GM23338 (cell line): ENCODE measurements around the gene SVOPL. TPM values are rescaled to one million over a fixed set of nuclear protein-coding genes. Genes with fewer than 3 reads are reported as not detected.

Experiments used
- ATAC-seq: fragments of 200-7000 bp; cut with Tn5 transposase; 3 replicates; pipeline ENCODE4 v1.9.1; 2020
- DNase-seq: peaks from one replicate; pipeline ENCODE4 v3.0.0-alpha.2; 2015; ENCODE audit warnings: low spot score
- H2AFZ ChIP-seq: fragments of 200-600 bp; sonication (generic); 2 replicates; pipeline ENCODE4 v1.8.0; 2016; ENCODE audit warnings: antibody characterized with exemption, mild to moderate bottlenecking, moderate library complexity
- H3F3A ChIP-seq: fragments of 200-600 bp; sonication (generic); replicated peaks from 2 replicates; pipeline ENCODE4 v1.8.0; 2017; ENCODE audit warnings: antibody characterized with exemption, mixed run types, low read depth
- H3K27ac ChIP-seq: fragments of 200-600 bp; sonication (generic); 2 replicates; pipeline ENCODE4 v1.6.1; 2016; ENCODE audit warnings: low read depth
- H3K27me3 ChIP-seq: fragments of 200-600 bp; sonication (generic); 2 replicates; pipeline ENCODE4 v1.8.0; 2016; ENCODE audit warnings: mild to moderate bottlenecking, mixed run types, moderate library complexity; ENCODE audit not compliant: insufficient read depth
- H3K36me3 ChIP-seq: fragments of 200-600 bp; sonication (generic); 2 replicates; pipeline ENCODE4 v1.8.0; 2016; ENCODE audit warnings: mild to moderate bottlenecking; ENCODE audit not compliant: insufficient read depth
- H3K4me1 ChIP-seq: fragments of 200-600 bp; sonication (generic); 2 replicates; pipeline ENCODE4 v1.8.0; 2016; ENCODE audit warnings: mild to moderate bottlenecking, moderate library complexity; ENCODE audit not compliant: insufficient read depth
- H3K4me2 ChIP-seq: fragments of 200-600 bp; sonication (generic); 2 replicates; pipeline ENCODE4 v1.7.1; 2017; ENCODE audit warnings: mixed run types
- H3K4me3 ChIP-seq: fragments of 200-600 bp; sonication (generic); 2 replicates; pipeline ENCODE4 v1.6.1; 2016; ENCODE audit warnings: mixed run types
- H3K79me2 ChIP-seq: fragments of 200-600 bp; sonication (generic); replicated peaks from 2 replicates; pipeline ENCODE4 v1.8.0; 2017; ENCODE audit warnings: mild to moderate bottlenecking; ENCODE audit not compliant: insufficient read depth
- H3K9me2 ChIP-seq: fragments of 200-600 bp; sonication (generic); 2 replicates; pipeline ENCODE4 v1.8.0; 2017; ENCODE audit not compliant: insufficient read depth
- H4K20me1 ChIP-seq: fragments of 200-600 bp; sonication (generic); replicated peaks from 2 replicates; pipeline ENCODE4 v1.8.0; 2017; ENCODE audit warnings: mild to moderate bottlenecking; ENCODE audit not compliant: insufficient read depth
- H3K27ac Mint-ChIP-seq: 2 replicates; pipeline ENCODE4 v1.8.0; 2020; ENCODE audit warnings: inconsistent platforms, mild to moderate bottlenecking, moderate library complexity, mixed read lengths
- H3K27me3 Mint-ChIP-seq: 3 replicates; pipeline ENCODE4 v1.8.0; 2022; ENCODE audit warnings: low read depth, mild to moderate bottlenecking, moderate library complexity, mixed read lengths, inconsistent platforms; ENCODE audit not compliant: insufficient read depth, poor library complexity
- H3K36me3 Mint-ChIP-seq: 3 replicates; pipeline ENCODE4 v1.8.0; 2021; ENCODE audit warnings: low read depth, mild to moderate bottlenecking, inconsistent platforms, moderate library complexity, mixed read lengths
- H3K4me1 Mint-ChIP-seq: 3 replicates; pipeline ENCODE4 v1.8.0; 2020; ENCODE audit warnings: mild to moderate bottlenecking, inconsistent platforms, mixed read lengths
- H3K4me3 Mint-ChIP-seq: 3 replicates; pipeline ENCODE4 v1.8.0; 2021; ENCODE audit warnings: moderate library complexity, mild to moderate bottlenecking, inconsistent platforms, mixed read lengths
- H3K9me3 Mint-ChIP-seq: 3 replicates; pipeline ENCODE4 v1.8.0; 2020; ENCODE audit warnings: moderate library complexity, mild to moderate bottlenecking, inconsistent platforms, mixed read lengths
- ETS1 ChIP-seq: IDR thresholded peaks from 2 replicates; pipeline ENCODE4 v1.6.1; 2016; ENCODE audit warnings: antibody characterized with exemption
- EZH2 ChIP-seq: fragments of 200-600 bp; sonication (generic); IDR thresholded peaks from one replicate; pipeline ENCODE4 v1.8.0; 2017; ENCODE audit warnings: antibody characterized with exemption, mild to moderate bottlenecking, low read depth; ENCODE audit not compliant: unreplicated experiment
- EZH2phosphoT487 ChIP-seq: fragments of 200-600 bp; sonication (generic); IDR thresholded peaks from one replicate; pipeline ENCODE4 v1.8.1; 2018; ENCODE audit warnings: antibody characterized with exemption; ENCODE audit not compliant: unreplicated experiment
- JUNB ChIP-seq: IDR thresholded peaks from one replicate; pipeline ENCODE4 v1.6.1; 2016; ENCODE audit warnings: antibody characterized with exemption; ENCODE audit not compliant: unreplicated experiment
- POLR2AphosphoS5 ChIP-seq: IDR thresholded peaks from 2 replicates; pipeline ENCODE4 v1.6.1; 2016; ENCODE audit warnings: antibody characterized with exemption, low read depth
- ZNF331 ChIP-seq: fragments of 250-450 bp; sonication (Bioruptor Pico); IDR thresholded peaks from 2 replicates; pipeline ENCODE4 v1.5.0; 2020; ENCODE audit warnings: low read depth, mild to moderate bottlenecking, moderate library complexity
- ZNF462 ChIP-seq: fragments of 250-450 bp; sonication (Bioruptor Pico); IDR thresholded peaks from 2 replicates; pipeline ENCODE4 v1.5.0; 2020; ENCODE audit warnings: mild to moderate bottlenecking, moderate library complexity
- polyA plus RNA-seq: library from polyadenylated mRNA; unstranded; fragments of >200 nt; fragmentation: Nextera tagmentation; extraction: Ambion mirVana; gene quantifications from 2 replicates; pipeline ENCODE4 v1.2.1, GENCODE V29; 2016
- total RNA-seq: library from RNA; depleted of rRNA; stranded (reverse); fragments of >200 nt; shearing (Covaris generic); gene quantifications from 2 replicates; pipeline ENCODE4 v1.2.3, GENCODE V29; 2014
- TF ChIP-seq, protein P1 (sequence below), 2 experiments: fragments of 200-600 bp in 1 of 2; sonication (generic) in 1 of 2; conservative IDR thresholded peaks; 2 replicates each; pipeline versions ENCODE4 v1.5.1 to v1.6.1; 2016 to 2017; ENCODE audit warnings: antibody characterized with exemption in 2 of 2, low read depth in 2 of 2, mild to moderate bottlenecking in 2 of 2, moderate library complexity in 1 of 2

The SVOPL gene
- total and polyA plus RNA-seq, 2 experiments from 2014 or later: 1.4 to 2.1 TPM

- peaks cover 2% of the 10 kb centered on the region for H3K27me3 Mint-ChIP-seq
- Histone ChIP-seq H3K9me2 (0 out of 2 replicates have a peak, but pooled peaks cover 2% of the 10 kb centered on the region), H3K27ac (no peak overlapping the region), H3K4me1 (no peaks in the 10 kb centered on the region; the same call in 1 of the 2 replicates), H3F3A (no peaks in the 10 kb centered on the region), H4K20me1 (no peaks in the 10 kb centered on the region), H3K27me3 (no peaks in the 10 kb centered on the region), H3K36me3 (no peaks in the 10 kb centered on the region), H3K4me2 (no peak overlapping the region), H3K4me3 (no peak overlapping the region), H2AFZ (peak overlapping the region; percentile 23; the same call in 1 of the 2 replicates), H3K79me2 (no peaks in the 10 kb centered on the region)
- DNase-seq (peak; percentile 56), ATAC-seq (peak; percentile 89)
- peaks cover 9% of the 10 kb centered on the region for H3K4me1 Mint-ChIP-seq
- H3K4me3 Mint-ChIP-seq: no peak overlapping the region
- H3K36me3 Mint-ChIP-seq: no peaks in the 10 kb centered on the region; the same call in 2 of the 3 replicates
- H3K9me3 Mint-ChIP-seq: no peaks in the 10 kb centered on the region
- TF ChIP-seq JUNB (no peak), ZNF462 (no peak), EZH2 (no peak), ETS1 (no peak), ZNF331 (no peak), EZH2phosphoT487 (no peak), POLR2AphosphoS5 (no peak)
- TF ChIP-seq, protein P1, sequence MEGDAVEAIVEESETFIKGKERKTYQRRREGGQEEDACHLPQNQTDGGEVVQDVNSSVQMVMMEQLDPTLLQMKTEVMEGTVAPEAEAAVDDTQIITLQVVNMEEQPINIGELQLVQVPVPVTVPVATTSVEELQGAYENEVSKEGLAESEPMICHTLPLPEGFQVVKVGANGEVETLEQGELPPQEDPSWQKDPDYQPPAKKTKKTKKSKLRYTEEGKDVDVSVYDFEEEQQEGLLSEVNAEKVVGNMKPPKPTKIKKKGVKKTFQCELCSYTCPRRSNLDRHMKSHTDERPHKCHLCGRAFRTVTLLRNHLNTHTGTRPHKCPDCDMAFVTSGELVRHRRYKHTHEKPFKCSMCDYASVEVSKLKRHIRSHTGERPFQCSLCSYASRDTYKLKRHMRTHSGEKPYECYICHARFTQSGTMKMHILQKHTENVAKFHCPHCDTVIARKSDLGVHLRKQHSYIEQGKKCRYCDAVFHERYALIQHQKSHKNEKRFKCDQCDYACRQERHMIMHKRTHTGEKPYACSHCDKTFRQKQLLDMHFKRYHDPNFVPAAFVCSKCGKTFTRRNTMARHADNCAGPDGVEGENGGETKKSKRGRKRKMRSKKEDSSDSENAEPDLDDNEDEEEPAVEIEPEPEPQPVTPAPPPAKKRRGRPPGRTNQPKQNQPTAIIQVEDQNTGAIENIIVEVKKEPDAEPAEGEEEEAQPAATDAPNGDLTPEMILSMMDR (conservative IDR thresholded peaks at IDR 0.05; ENCODE audit: low read depth in 2 of 2): peak; percentile 58 to 61
- no peak overlapping the region for H3K27ac Mint-ChIP-seq
Measured at GRCh38 chr7:138726288-138726687, 25.1 kb upstream of the SVOPL start.
